Islet of Langerhans (tissue), 1 donor: Measurements from ENCODE around the gene OAS3.

Source experiments
- FAIRE-seq: peaks from one replicate; lab custom pipeline; 2011; peaks lifted over from hg19 to GRCh38; lab: Jason Lieb, UNC

The OAS3 gene

DNA sequence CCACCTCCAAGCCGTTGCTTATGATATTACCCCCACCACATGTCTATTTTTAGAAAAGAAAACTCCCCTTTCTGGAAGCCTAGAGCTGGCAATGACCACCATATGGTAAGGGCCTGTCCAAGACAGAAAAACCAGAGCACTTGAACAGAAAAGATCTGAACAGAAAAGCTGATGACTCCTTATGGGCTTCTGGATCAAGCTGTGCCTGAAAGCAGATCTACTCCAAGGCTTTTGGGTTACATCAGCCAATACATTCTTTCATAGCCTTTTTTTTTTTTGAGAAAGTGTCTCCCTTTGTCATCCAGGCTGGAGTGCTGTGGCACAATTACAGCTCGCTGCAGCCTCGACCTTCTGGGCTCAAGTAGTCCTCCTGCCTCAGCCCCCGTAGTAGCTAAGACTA, 23.3 kb downstream of the OAS3 start:
- no peak for FAIRE-seq

DNA sequence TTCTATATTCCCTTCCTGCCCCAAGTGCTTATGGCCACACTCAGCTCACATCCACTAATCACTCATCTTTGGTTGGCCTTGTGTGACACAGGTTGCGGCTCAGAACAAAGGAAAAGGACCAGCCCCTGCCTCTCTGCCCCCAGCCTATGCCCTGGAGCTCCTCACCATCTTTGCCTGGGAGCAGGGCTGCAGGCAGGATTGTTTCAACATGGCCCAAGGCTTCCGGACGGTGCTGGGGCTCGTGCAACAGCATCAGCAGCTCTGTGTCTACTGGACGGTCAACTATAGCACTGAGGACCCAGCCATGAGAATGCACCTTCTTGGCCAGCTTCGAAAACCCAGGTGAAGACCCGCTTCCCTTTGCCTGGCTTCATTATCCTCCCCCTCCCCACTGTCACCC, 24.3 kb downstream of the OAS3 start:
- FAIRE-seq: no peak

DNA sequence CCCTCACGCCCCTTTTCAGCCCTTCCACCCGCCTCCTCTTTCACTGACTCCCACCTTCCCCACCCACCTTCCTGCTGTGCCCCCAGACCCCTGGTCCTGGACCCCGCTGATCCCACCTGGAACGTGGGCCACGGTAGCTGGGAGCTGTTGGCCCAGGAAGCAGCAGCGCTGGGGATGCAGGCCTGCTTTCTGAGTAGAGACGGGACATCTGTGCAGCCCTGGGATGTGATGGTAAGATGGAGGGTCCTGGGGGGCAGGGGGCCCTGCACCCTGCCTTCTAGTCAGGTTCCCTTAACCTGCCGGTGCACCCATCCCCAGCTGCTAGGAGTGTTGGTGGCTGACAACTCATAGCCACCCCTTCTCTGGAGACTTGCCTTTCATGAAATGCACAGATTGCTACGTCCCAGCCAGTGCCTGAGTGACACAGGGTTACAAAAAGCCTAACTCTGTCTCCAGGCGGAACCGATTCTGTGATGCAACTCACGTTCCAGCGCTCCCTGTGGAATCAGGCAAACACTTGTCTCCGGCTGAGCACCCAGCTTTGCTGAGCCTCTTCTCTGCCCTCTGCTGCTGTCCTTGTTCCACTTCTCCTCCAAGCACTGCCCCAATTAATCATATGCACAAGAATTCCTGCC, 25.1 kb downstream of the OAS3 start:
- no peak for FAIRE-seq

DNA sequence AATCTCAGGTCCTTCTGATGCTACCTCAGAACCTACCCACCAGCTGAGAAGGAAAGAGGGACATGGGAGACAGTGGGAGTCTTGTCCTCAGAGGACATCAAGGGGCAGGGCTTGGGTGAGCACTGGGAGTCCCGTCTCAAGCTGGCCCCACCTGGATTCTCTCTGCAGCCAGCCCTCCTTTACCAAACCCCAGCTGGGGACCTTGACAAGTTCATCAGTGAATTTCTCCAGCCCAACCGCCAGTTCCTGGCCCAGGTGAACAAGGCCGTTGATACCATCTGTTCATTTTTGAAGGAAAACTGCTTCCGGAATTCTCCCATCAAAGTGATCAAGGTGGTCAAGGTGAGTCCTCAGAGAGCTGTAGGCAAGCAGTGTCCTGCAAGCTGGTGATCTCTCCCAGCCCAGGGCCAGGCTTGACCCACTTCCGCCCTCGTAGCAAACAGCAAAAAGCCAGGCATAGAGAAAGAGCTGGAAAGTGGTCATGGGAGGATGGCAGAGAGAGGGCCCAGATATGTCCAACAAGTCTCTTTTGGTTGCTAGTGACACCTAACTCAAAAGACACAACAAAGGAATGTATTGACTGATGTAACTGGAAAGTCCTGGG, 25.9 kb downstream of the OAS3 start:
- FAIRE-seq: no peak

DNA sequence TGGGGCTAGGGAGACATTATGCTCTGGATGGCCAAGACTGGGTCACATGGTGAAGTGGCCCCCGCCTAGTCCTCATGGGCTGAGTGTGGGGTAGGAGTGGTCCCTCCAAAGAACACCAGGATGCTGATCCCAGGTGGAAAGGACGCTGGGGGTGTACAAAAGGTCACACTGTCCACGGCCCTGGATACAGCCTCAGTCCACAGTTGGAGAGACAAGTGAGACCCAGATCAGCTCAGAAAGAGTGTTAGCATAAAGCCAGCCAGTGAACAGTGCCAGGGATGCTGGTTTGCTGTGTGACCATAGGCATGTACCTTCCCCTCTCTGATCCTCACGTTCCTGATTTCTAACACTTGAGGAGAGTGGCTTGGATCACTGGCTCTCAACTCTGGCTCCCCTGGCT, 26.6 kb downstream of the OAS3 start:
- FAIRE-seq: no peak

DNA sequence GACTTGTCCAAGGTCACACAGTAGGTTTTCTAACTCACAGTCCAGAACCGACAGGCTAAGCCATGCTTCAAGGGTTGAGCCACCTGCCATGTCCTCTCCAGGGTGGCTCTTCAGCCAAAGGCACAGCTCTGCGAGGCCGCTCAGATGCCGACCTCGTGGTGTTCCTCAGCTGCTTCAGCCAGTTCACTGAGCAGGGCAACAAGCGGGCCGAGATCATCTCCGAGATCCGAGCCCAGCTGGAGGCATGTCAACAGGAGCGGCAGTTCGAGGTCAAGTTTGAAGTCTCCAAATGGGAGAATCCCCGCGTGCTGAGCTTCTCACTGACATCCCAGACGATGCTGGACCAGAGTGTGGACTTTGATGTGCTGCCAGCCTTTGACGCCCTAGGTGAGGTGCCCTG, 27.4 kb downstream of the OAS3 start:
- no peak for FAIRE-seq

DNA sequence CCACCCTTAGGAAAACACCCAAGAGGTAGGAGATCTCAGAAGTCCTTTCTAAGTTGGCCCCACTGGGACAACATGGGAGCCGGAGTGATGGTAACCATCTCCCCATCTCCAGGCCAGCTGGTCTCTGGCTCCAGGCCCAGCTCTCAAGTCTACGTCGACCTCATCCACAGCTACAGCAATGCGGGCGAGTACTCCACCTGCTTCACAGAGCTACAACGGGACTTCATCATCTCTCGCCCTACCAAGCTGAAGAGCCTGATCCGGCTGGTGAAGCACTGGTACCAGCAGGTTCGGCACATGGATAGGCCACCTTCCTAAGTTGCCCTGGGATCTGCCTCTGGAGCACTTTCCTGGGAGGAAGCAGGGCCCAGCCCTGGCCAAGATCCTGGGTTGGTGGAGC, 29.0 kb downstream of the OAS3 start:
- FAIRE-seq: no peak

DNA sequence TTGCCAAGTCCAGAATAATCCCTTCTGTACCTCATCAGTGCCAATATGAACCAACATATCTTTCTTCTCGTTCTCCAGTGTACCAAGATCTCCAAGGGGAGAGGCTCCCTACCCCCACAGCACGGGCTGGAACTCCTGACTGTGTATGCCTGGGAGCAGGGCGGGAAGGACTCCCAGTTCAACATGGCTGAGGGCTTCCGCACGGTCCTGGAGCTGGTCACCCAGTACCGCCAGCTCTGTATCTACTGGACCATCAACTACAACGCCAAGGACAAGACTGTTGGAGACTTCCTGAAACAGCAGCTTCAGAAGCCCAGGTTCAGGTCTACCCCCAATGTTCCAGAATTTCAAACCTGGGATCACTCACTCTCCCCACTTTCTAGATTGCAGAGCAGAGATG, 29.6 kb downstream of the OAS3 start:
- FAIRE-seq: no peak

DNA sequence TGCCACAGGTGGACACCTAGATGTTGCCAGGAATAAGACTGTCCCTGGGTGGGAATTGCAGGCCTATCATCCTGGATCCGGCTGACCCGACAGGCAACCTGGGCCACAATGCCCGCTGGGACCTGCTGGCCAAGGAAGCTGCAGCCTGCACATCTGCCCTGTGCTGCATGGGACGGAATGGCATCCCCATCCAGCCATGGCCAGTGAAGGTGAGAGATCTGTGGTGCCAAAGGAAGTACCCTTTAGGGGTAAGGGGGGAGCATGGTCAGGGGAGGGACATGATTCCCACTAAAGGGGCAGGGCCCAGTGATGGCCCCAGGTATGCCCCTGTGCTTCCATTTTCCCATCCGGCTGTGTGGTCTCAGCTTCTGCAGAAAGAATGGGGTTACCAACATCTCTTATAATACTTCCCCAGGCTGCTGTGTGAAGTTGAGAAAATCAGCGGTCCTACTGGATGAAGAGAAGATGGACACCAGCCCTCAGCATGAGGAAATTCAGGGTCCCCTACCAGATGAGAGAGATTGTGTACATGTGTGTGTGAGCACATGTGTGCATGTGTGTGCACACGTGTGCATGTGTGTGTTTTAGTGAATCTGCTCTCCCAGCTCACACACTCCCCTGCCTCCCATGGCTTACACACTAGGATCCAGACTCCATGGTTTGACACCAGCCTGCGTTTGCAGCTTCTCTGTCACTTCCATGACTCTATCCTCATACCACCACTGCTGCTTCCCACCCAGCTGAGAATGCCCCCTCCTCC, 31.5 kb downstream of the OAS3 start:
- FAIRE-seq: no peak

DNA sequence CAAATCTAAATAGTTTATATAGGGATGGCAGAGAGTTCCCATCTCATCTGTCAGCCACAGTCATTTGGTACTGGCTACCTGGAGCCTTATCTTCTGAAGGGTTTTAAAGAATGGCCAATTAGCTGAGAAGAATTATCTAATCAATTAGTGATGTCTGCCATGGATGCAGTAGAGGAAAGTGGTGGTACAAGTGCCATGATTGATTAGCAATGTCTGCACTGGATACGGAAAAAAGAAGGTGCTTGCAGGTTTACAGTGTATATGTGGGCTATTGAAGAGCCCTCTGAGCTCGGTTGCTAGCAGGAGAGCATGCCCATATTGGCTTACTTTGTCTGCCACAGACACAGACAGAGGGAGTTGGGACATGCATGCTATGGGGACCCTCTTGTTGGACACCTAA, 32.1 kb downstream of the OAS3 start:
- FAIRE-seq: no peak

DNA sequence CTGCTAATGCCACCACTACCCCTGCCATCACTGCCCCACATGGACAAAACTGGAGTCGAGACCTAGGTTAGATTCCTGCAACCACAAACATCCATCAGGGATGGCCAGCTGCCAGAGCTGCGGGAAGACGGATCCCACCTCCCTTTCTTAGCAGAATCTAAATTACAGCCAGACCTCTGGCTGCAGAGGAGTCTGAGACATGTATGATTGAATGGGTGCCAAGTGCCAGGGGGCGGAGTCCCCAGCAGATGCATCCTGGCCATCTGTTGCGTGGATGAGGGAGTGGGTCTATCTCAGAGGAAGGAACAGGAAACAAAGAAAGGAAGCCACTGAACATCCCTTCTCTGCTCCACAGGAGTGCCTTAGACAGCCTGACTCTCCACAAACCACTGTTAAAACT, 33.0 kb downstream of the OAS3 start:
- FAIRE-seq: no peak

DNA sequence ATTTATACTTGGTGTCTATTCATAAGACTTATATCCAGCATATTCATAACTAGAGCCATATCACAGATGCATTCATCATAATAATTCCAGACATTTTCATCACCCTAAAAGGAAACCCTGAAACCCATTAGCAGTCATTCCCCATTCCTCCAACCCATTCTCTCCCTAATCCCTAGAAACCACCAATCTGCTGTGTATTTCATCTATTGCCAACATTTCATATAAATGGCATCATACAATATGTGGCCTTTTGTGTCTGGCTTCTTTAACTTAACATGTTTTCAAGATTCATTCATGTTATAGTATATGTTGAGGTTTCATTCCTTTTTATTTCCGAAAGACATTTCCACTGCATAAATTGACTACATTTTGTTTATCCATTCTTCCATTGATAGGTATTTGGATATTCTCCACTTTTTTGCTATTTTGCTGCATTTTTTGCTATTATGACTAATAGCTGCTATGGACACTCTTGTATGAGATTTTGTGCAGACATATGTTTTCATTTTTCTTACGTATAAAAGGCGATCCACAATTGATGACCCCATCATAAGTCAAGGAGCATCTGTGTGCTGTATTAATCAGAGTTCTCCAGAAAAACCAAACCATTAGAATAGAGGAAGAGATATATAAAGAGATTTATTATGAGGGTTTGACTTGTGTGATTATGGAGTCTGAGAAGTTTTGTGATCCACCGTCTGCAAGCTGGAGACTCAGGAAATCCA, 34.9 kb downstream of the OAS3 start:
- FAIRE-seq: no peak

DNA sequence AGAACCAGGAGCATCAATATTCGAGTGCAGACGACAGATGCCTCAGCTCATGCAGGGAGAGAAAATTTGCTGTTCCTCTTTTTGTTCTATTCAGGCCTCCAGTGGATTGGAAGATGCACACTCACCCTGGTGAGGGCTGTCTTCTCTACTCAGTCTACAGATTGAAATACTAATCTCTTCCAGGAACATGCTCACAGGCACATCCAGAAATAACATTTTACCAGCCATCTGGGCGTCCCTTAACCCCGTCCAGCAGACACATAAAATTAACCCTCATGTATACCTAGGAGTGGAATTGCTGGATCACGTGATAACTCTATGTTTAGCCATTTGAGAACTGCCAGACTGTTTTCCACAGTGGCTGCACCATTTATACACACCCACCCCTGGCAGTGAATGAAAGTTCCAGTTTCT, 35.6 kb downstream of the OAS3 start:
- no peak for FAIRE-seq

DNA sequence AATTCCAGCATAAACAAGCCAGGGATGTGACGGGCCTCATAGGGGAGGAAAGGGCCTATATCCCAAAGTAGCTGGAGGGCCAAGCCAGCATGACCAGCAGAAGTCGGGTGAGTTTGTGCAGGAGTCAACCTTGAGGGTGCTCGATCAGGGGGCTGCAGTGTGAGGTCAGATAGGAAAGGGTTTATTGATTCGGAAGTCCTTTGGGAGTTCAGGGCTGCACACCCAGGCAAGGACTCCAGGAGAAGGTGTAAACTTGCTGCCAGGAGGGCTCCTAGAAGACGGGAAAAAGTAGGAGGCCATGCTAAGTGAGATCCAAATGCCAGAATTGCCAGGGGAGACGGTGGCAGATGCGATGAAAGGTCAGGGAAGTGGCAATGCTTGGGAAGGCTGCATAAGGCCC, 36.6 kb downstream of the OAS3 start:
- no peak for FAIRE-seq

DNA sequence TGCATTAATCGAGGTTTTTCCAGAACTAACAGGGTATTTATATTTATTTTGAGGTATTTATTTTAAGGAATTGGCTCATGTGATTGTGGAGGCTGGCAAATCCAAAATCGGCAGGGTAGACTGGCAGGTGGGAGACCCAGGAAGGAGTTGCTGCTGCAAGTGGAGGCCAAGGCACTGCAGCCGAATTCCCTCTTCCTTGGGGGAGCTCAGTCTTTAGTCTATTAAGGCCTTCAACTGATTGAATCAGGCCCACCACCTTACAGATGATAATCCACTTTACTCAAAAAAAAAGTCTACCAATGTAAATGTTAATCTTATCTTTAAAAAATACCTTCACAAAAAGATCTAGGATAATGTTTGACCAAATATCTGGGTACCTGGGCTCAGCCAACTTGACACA, 38.9 kb downstream of the OAS3 start:
- FAIRE-seq: no peak

DNA sequence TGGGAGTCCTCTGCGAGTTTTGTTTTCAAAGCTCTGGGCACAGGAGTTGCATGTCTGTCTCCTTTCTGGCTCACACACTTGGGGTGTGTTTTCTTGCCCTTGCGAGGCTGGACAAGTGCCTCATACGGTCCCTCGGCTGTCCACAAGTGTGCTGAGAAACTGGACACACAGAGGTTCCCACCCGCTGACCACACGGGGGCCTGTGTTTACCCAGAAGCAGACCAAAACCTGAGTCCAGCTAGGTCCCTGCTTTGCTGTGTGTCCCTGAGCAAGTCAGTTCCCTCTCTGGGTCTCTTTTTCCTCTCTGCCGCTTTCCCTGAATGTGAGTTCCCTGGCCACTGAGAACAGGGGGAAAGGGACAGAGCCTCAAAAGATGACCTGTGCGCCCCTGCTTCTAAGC, 39.4 kb downstream of the OAS3 start:
- no peak for FAIRE-seq

DNA sequence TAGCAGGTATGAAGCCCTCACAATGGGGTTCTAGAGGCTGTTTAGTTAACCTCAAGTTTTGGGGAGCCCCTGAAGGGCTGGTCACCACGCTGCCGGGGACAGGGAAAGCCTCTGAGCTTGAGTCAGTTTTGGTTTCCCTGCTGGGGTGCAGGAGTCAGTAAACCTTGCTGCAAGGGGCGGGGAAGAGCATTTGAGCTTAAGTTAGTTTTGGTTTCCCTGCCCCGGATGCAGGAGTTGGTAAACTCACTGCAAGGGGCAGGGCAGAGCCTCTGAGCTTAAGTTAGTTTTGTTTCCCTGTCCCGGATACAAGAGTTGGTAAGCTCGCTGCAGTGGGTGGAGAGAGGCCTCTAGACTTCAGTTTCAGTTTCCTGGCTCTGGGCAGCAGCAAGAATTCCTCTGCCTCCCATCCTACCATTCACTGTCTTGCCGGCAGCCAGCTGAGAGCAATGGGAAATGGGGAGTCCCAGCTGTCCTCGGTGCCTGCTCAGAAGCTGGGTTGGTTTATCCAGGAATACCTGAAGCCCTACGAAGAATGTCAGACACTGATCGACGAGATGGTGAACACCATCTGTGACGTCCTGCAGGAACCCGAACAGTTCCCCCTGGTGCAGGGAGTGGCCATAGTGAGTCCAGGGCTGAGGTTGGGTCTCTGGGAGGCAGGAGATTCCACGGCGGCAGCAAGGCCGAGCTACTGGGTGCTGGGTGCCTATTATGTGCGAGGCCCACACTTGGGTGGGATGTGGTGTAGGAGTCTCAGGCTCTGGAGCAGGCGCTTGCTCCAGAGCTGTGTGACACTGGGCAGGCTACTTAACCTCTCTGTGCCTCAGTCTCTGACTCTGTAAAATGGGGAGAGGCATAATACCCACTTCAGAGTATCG, 40.1 kb downstream of the OAS3 start, which contains the start of gene OAS2:
Gene OAS2, plus strand, starts transcription at position 357 of the 878 bp plus-strand sequence. Its CDS starts 90 bp downstream, at position 447.
- FAIRE-seq: no peak

DNA sequence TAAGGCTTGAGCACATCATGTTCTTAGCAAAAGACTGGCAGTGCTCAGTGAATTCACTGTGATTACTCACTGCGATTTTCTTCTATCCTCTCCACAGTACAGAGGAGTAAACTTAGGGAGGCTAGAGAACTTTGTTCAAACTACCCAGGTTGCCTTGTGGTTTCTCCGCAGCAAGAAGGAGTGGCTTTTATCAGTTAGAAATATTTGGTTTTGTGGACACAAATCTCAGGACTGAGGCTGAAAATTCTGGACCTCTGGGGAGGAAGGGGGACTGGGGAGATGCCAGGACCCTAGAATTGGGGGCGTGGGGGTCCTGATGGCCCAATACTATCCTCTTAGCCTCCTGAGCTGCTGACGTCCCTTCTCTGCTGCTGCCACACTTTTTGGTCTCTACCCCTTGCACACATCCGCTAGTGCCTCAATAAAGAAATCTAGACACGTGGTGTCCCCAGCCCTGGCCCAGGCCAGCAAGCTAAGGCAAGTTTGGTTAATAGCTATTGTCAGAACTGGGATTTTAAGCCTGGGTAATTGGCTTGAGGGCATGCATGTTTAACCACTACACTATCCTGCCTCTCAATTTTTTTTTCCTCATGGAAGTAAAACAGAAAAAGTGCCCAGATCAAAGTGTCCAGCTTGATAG, 40.9 kb downstream of the OAS3 start:
- FAIRE-seq: no peak

DNA sequence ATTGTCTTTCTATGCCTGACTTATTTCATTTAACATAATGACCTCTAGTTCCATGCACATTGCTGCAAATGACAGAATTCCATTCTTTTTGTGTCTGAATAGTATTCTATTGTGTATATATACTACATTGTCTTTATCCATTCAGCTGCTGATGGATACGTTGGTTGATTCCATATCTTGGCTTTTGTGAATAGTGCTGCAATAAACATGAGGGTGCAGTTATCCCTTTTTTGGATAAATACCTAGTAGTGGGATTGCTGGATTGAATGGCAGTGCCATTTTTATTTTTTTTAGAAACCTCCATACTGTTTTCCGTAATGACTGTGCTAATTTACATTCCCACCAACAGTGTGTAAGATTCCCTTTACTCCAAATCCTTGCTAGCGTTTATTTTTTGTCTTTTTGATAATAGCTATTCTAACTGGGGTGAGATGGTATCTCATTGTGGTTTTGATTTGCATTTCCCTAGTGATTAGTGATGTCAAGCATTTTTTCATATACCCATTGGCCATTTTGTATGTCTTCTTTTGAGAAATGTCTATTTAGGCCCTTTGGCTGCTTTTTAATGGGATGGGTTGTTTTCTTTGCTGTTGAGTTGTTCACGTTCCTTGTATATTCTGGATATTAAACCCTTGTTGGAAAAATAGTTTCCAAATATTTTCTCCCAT, 42.4 kb downstream of the OAS3 start:
- no peak for FAIRE-seq

DNA sequence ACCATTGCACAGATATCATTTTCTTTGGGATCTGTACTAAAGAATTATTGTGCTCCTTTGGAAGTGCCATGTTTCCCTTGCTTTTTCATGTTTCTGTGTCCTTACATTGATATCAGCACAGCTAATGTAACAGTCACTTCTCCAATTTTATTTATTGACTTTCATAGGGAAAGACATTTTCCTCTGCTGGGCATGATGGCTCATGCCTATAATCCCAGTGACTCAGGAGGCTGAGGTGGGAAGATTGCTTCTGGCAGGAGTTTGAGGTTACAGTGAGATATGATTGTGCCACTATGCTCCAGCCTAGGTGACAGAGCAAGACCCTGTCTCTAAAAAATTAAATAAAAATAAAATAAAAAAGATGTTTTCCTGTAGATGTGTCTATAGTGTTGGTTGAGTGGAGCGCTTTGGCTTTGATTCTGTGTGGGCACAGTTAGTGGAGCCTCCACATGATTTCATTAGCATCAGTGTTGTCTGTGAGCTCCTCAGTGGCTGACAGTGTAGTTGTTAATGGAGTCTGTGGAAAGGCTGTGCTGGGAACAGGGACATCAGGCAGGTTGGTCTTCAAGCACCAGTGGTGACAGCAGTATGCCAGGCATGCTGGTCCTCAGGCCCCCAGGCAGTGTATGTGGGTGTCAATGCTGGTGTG, 47.5 kb downstream of the OAS3 start:
- FAIRE-seq: no peak
